Activated CD4-positive, alpha-beta T cell treated with anti-CD3 and anti-CD28 coated beads, Interleukin-2, amount 50 U/mL, for 4 hours (primary cell): ENCODE results near the gene GIPR.
"Not testable (repeated sequence)": the region's sequence is repeated elsewhere in the genome, so short reads cannot be mapped to it uniquely, and the experiment has no call there.

ENCODE experiments used
- DNase-seq, 2 experiments: peaks; one replicate each; pipeline ENCODE4 v3.0.0-alpha.2; 2020

GIPR gene

DNA sequence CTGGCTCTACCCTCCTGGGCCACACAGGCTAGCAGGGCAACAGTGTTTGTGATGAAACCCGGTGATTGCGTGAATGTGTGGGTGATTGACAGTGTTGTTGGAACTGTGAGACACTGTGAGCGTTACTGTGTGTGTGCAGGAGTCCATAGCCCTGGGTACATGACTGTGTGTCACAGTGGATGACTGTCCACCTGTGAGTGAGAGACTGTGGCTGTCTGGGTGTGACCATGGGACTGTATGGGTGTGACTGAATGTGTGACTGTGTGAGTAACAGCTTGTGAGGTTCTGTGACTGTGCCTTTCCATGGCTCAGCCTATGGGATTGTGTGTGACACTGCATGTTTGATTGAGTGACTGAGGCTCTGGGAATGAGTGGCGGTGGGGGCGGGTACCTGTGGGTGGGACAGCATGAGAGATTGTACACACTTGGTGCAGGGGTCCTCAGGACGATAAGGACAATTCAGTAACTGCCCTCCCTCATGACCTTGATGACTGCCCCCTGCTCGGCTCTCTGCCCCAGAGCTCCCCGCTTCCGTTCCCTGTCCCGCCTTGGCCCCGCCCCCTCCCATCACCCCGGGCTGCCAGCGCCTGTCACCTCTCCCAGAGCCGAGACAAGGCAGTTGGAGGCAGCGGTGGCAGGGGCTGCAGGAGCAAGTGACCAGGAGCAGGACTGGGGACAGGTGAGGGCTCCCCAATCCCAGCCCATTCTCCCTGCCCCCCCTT lies at the start of gene GIPR:
GIPR (plus strand) TSS at position 602 of the 722 bp plus-strand sequence. CDS start 1,300 bp downstream, outside the sequence.
- peak; percentile 35 to 38 for DNase-seq

DNA sequence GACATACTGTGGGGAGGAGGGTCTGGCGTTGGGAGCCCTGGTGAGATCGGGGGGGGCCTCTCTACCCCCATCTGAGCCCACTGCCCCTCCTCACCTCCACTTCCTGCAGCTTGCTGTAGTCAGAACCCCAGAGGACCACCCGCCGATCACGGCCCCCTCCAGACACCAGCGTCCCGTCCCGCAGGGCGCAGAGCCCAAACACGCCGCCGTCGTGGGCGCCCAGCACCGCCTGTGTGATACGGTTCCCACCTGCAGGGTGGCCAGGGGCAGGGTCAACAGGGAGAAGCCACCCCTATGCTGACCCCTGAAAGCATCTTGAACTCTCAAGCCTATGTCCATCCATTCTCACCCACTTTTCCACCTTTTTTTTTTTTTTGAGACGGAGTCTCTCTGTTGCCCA lies 46.6 kb upstream of the GIPR start:
- DNase-seq: no peak

DNA sequence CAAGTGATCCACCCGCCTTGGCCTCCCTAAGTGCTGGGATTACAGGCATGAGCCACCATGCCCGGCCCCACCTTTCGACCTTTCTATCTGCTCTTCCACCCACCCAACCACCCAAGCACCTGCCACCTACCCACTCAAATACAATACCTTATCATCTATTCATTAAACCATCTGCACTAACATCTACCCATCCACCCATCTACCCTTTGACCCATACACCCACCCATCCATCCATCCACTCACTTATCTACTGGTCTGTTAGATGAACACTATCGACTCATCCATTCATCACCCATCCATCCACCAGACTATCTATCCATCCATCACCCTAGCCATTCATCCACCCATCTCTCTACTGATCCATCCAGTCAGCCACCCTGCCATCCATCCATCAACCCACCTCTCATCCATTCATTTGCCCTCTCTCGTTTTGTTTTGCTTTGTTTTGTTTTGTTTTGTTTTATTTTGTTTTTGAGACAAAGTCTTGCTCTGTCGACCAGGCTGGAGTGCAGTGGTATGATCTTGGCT lies 46.0 kb upstream of the GIPR start:
- DNase-seq: no peak

DNA sequence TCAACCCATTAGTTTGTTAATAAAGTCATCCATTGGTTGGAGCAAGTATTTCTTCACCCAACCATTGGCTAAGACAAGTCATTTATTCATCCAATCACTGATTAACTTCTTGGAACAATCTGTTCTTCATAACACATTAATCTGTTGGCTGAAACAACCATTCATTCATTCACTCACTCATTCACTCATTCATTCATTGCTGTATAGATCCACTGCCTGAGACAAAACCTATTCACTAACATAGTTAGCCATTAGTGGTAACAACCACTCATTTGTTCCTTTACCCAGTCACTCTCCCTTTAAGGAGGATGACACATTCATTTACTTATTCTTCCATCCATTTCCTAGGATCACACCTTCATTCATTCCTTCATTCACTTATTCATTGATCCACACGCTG lies 44.0 kb upstream of the GIPR start:
- DNase-seq: no peak

GRCh38 chr19:45628219-45628618 lies 39.8 kb upstream of the GIPR start:
- not testable (repeated sequence) for DNase-seq

- DNase-seq: no peak
Measured at GRCh38 chr19:45629704-45630103, 38.3 kb upstream of the GIPR start.

DNA sequence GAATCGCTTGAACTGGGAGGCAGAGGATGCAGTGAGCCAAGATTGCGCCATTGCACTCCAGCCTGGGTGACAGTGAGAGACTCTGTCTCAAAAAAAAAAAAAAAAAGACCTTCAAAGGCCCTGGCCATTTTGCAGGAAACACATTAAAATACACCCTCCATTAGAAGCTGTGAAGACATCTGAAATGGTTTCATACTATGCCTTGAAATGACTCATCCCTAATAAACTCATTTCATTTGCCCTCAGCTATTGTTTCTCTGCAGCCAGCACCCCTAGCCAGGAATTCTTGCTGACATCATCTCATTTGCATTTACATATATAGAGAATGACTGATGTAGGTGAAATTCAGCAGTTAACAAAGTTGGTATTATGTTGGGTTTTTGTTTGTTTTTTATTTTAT lies 37.6 kb upstream of the GIPR start:
- DNase-seq: no peak

DNA sequence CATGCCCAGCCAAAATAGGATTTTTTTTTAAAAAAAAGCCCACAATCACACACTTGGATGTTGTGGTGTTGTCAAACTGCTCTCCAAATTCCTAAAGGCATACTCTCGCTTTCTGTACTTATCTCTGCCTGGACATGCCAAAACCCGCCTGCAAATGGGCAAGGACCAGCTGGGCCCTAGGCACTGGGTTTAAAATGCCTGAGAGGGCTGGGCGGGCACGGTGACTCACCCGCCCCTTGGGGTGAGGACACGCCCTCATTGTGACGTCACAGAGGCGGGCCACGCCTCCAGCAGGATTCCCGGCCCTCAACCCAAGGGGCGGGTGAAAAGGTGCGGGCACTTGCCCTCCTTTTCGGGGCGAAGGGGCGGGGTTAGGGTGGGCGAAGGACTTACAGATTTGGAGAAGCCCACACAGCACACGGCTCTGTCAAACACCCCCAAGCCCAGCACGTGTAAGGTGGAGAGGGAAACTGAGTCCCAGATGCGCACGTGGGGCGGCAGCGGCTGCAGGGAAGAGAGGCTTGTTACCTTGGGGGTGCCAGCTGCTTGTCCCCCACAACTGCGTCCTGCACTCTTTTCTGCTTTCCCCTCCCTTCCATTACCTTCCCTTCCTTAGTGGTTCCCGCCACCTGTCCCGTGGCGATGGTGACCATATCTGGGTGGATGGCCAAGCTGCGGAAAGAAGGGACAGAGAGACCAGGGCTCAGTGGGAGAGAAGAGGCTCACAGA lies 35.4 kb upstream of the GIPR start:
- peak; percentile 12 to 27 for DNase-seq

DNA sequence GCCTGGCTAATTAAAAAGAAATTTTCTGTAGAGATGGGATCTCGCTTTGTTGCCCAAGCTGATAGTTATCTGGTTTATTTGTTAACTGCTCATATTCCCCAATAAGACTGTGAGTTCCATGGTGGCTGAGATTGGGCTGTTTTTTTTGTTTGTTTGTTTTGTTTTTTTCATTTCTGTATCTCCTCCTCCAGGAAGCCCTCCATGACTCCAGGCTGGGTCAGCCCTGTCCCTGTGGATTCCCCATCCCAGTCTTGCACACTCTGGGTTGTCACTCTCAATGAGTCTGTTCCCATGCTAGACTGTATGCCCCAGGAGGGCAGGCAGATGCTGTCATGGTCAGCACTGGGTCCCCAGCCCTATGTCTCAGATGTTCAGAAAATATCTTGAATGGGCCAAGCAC lies 31.7 kb upstream of the GIPR start:
- DNase-seq: no peak

DNA sequence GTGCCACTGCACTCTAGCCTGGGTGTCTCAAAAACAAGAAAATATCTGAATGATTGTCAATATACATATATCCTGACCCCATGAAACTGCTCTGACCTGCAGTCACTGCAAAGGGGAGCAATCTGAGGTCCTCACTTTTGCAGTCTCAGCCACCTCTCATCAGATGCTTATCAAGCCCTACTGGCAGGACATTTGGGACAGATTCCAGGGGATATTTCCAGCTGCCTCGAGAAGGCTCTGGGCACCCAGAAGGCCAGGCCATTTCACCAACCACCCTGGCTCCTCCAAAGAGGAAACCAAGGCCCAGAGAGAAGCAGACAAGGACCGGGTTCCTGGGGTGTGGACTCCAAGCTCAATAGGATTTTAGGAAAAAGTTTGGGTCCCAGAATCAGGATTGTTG lies 31.1 kb upstream of the GIPR start:
- DNase-seq: no peak

GRCh38 chr19:45637890-45638667 lies 29.9 kb upstream of the GIPR start:
- no peak for DNase-seq

DNA sequence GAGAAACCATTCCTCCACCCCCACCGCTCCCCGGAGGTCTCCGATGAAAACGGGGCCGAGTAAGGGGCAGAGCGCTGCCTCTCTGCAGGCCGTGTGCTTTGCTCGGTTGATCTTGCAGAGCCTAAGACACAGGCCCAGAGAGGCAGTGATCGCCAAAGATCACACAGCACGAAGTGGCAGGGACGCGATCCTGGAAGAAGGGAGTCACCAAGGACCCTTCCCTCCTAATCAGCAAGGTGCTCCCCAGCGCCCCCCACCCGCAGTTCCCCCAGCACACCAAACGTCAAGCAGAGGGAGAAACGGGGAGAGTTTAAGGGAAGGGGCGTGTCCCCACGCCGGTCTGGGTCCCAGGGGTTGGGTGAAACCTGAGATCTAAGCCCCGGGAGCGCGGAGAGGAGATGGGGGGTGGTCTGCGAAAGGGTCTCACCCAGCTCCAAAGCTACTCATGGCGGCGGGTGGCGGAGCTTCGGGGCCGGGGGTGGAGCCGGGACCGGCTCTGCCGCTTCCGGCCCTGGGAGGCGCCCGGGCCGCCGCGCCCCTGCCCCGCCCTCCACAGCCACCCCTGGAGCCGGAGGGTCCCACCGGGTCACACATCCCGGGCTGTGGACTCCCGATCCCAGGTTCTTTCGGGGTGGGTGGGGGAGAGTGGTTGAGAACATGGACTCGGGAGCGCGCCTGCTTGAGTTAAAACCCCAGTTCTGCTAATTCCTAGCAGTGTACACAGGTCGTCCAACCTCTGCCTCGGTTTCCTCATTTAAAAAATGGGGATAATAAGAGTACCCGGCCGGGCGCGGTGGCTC lies 28.9 kb upstream of the GIPR start, which contains the start of gene EML2:
EML2 (minus strand) TSS at position 468 of the 800 bp plus-strand sequence; CDS start at position 447, 21 bp downstream.
- DNase-seq: peak; percentile 35 to 37

- DNase-seq: peak in 1 of 2 experiments; percentile 17
Measured at GRCh38 chr19:45640849-45641273, 27.2 kb upstream of the GIPR start.

GRCh38 chr19:45641274-45642105 lies 26.5 kb upstream of the GIPR start:
- DNase-seq: peak; percentile 40 to 53

- peak; percentile 92 to 94 for DNase-seq
Measured at GRCh38 chr19:45643024-45643926, 24.7 kb upstream of the GIPR start.

- DNase-seq: no peak
Measured at GRCh38 chr19:45643927-45644771, 23.9 kb upstream of the GIPR start.

DNA sequence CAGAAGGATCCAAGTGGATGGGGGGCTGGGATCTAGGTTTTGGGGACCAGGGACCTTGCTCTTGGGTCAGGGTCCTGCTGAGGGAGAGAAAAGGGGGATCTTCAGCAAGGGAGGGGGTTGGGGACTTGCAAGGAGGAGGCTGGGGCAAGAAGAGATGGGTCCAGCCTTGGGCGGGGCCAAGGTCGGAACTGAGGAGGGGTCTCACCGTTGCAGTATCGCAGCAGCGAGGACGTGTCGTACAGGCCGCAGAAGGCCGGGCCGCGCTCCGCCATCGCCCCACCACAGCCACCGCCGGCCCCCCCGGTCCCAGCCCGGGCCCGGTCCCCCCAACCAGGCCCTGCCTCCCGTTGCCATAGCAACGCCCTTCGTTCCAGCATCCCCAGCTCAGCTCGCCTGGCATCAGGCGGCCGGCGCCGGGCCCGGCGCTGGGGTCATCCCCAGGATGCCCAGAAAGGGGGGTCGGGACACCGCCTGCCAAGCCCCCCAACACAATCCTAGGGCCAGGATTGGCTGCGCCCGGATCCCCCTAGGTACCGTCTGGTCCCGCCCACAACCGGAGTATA lies 22.9 kb upstream of the GIPR start:
- no peak for DNase-seq

DNA sequence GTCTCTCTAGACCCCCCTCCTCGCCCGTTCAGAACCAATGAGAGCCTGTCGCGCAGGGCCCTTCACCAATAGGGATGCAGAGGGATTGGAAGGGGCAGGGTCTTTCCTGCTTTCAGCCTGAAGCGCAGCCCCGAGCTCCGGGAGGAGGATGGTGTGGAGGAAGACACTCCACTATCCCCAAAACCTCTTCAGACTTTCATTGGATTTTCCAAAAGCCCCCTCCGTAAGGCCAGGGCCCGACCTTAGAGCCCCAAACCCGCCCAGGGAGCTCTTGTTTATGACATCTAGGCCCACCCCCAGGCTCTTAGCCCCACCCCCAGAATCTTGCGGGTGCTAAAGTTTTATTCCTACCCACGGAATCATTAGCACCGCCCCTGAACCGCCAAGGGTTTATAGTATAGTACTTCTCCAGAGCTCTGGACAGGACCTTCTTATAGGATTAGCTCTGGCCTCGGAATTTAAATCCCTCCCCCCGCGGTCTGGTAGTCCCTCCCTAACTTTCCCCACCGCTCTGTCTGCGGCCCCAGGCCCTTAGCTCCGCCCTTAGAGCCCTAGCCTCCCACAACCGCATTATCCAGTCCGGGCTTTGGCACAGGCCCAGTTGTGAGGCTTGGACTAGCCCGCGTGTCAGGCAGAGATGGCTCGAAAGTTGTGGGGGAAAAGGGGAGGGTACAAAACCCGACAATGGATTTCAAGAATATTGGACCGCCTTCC lies 22.2 kb upstream of the GIPR start:
- peak; percentile 67 to 70 for DNase-seq
